Measurements from ENCODE around the gene USP37.

The USP37 gene

GRCh38 chr2:218401890-218402289, 166.3 kb downstream of the USP37 start:
- DNase-seq = no peak

- DNase-seq = no peak
Measured at GRCh38 chr2:218400930-218401881, 166.9 kb downstream of the USP37 start.
